Left cardiac atrium (tissue), 4 donors: Measurements from ENCODE around the gene GGT6. TPM values are rescaled to one million over a fixed set of nuclear protein-coding genes. Genes with fewer than 3 reads are reported as not detected.
A peak's percentile ranks its signal among the peaks of the same experiment; 100 is the strongest.
"Not testable (repeated sequence)": the region's sequence is repeated elsewhere in the genome, so short reads cannot be mapped to it uniquely, and the experiment has no call there.

Experiments used
- ATAC-seq, 2 donors: fragments of 200-7000 bp; cut with Tn5 transposase; one replicate each; pipeline ENCODE4 v1.9.1; 2020; ENCODE audit warnings: mild to moderate bottlenecking in 2 of 2, moderate library complexity in 2 of 2
- DNase-seq: peaks from one replicate; pipeline ENCODE4 v3.0.0-alpha.2; 2020
- intact Hi-C, 2 donors: fragments of 100-400 bp; cut with DNase I; formaldehyde crosslinking; loops; one replicate each; pipeline versions ENCODE4 v1.14.1 to v1.15.1; 2022 to 2023
- total RNA-seq, 2 donors: library from RNA; stranded (reverse); fragmentation: NEBNext Ultra II Directional; extraction: Animal tissue kit (Norgen Biotek cat#: 25700); gene quantifications; one replicate each; pipeline ENCODE4 v1.2.1, GENCODE V29; 2021
- donor health status: DM: no; HTN: yes; CAD: no.
- donor health status: DM: no; HTN: yes; CAD: no; lungs with severe emphysema.
- donor health status: DM: yes; HTN: yes; CAD: no.
- donor health status: Dilated cardiomyopathy.

Gene GGT6
- total RNA-seq, 2 donors from 2014 or later: not detected

DNA sequence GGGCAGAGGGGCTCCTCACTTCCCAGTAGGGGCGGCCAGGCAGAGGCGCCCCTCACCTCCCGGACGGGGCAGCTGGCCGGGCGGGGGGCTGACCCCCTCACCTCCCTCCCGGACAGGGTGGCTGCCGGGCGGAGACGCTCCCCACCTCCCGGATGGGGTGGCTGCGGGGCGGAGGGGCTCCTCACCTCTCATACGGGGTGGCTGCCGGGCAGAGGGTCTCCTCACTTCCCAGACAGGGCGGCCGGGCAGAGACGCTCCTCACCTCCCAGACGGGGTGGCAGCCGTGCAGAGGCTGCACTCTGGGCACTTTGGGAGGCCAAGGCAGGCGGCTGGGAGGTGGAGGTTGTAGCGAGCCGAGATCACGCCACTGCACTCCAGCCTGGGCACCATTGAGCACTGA lies 18.0 kb upstream of the GGT6 start:
- DNase-seq, ATAC-seq, intact Hi-C loops: not testable (repeated sequence)

DNA sequence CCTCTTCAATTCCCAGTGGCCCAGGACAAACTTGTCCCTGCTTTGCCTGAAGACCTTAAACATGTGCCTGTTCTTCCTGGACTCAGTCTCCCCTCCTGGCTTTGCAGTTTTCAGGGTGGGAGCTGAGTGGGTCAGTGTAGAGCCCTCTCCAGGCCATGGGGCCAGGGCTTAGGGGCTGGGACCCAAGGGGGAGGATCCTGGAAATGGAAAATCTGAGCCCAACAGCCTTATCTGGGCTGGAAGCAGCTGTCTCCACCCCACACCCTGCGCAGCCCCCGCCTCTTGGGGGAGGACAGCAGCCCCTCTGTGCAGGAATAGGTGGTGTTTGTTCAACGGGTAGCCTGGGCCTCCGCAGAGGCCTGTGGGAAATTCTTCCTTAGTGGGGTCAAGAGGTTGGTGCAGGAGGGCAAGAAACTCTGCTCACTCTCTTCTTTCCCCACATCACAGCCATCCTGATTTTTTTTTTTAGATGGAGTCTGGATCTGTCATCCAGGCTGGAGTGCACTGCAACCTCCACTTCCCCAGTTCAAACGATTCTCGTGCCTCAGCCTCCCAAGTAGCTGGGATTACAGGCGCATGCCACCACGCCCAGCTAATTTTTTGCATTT lies 17.1 kb upstream of the GGT6 start:
- DNase-seq (no peak), ATAC-seq (peak in 1 of 2 donors; percentile 56)
- intact Hi-C loops: no loop called here

DNA sequence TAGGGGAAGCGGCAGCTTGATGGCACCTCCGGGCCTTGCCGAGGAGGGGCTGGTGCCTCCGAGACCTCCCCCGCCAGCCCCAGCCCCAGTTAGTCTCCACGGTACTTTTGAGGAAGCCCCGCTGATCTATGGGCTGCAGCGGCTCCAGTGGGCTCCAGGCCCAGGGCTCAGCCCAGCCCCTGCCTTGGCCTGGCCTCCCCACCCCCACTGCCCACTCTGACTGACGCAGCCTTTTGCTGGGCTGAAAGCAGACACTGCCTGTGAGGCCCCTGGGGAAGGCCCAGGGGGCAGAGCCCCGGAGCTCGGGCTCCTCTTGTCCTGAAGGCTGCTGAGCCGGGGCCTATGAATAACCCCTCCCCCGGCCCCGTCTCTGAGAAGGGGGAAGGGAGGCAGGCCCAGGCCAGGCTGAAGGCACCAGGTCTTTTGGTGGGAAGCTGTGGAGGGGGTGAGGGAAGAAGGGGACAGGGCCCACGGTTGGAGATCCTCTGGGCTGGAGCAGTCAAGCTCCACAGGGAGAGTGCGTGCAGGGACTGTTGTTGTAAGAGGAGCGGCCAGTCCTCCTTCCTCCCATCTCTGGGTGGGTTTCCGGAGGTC lies 16.4 kb upstream of the GGT6 start:
- intact Hi-C loops: no loop called here
- DNase-seq (no peak), ATAC-seq (peak; percentile 14 to 41)

DNA sequence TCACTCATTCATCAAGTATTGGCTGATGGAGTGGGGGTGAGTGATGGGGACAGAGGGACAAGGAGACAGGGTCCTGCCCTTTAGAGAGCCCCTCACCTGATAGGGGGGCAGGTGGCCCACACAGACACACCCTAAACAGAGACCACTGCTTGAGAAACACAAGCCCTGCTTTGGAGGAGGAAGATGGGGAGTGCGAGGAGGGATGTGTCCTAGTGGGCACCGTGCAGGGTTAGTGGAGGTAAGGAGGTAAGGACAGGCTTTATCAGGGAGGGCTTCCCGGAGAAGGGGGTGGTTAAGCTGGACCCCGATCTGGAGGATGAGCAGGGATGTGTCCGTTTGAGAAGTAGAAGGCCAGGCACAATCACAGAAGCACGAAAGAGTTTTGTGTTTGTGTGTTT lies 15.8 kb upstream of the GGT6 start:
- intact Hi-C loops: no loop called here
- DNase-seq: no peak
- no peak for ATAC-seq

DNA sequence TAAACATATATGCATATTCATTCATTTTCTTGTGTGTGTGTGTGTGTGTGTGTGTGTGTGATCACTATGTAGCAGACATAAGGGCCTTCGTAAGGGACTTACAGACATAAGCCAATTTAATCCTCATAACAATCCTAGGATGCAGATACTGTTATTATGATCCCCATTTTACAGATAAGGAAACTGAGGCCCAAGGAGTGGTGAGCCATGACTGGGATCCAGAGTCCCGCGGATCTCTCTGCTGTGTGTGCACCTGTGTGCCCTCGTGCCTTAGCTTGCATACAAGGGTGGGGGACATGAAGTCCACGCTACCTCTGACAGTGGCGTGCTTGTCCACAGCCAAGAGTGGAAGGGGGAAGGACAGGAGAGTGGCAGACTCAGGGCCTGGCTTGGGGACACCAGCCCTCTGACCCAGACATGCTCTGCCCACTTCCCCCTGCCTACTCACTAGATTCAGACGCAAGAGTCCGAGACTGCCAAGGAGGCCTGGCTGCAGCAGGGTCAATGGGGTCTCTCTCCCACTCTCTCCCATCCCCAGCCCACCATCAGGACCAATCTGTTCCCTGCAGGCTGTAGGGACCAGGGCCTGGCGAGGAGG lies 14.2 kb upstream of the GGT6 start:
- no peak for ATAC-seq
- no peak for DNase-seq
- intact Hi-C loops: no loop called here

DNA sequence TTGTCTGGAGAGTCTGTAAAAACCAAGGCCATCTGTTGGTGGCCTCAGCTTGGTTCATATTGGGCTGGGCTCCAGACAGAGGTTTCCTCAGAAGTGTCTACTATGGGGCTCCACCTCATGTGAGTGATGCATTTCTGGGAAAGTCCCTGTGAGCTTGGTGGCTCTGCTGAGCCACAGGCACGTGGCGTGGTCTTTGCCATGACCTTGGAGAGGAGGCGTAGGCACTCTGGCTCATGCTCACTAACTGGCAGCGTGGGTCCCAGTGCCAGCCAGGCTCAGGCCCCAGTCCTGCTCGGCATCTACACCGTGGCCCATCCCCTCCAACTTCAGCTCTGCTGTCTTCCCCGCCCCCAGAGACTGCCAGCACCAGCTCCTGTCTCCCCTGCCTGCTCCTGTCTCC lies 13.3 kb upstream of the GGT6 start:
- DNase-seq: no peak
- peak; percentile 57 to 59 for ATAC-seq
- intact Hi-C loops: no loop called here

DNA sequence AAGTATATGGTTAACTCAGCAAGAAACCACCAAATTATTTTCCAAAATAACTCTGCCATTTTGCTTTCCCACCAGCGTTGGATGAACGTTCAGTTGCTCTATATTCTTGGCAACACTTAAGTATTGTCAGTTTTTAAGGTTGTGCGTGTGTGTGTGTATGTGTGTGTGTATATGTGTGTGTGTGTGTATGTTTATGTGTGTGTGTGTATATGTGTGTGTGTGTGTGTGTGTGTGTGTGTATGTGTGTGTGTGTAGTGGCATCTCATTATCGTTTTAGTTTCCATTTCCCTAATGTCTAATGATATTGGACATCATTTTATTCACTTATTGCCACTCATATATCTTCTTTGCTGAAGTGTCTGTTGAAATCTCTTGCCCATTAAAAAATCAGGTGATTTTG lies 12.7 kb upstream of the GGT6 start:
- ATAC-seq: no peak
- intact Hi-C loops: no loop called here
- no peak for DNase-seq

DNA sequence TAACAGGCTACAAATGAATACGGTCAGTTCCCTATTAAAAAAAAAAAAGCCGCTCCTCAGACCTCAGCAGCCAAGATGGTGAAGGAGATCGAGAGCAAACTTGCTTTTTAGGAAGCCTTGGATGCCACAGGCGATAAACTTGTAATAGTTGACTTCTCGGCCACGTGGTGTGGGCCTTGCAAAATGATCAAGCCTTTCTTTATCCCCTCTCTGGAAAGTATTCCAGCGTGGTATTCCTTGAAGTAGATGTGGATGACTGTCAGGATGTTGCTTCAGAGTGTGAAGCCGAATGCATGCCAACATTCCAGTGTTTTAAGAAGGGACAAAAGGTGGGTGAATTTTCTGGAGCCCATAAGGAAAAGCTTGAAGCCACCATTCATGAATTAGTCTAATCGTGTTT lies 11.8 kb upstream of the GGT6 start:
- DNase-seq: no peak
- intact Hi-C loops: no loop called here
- no peak for ATAC-seq

DNA sequence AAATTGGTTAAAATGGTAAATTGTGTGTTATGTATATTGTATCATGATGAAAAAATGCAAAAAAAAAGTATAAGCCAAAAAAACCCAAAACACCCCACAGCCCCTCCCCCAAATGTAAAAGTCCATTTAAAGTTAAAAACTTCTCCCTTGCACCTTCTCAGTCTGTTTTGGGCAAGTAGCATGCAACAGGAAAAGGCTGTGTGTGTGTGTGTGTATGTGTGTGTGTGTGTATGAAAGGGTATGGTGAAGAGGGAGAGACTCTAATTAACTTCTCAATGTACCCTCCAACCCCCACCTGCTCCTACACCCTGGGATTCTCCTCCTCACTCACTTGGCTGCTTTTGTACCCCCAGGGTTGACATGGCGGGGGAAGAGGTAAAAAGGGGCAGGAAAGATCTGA lies 9.2 kb upstream of the GGT6 start:
- DNase-seq: no peak
- no peak for ATAC-seq
- intact Hi-C loops: loop anchor here in 1 of 2 donors (5.0 kb wide), 1 partner anchor 58 kb away; no protein-coding TSS in a partner anchor

DNA sequence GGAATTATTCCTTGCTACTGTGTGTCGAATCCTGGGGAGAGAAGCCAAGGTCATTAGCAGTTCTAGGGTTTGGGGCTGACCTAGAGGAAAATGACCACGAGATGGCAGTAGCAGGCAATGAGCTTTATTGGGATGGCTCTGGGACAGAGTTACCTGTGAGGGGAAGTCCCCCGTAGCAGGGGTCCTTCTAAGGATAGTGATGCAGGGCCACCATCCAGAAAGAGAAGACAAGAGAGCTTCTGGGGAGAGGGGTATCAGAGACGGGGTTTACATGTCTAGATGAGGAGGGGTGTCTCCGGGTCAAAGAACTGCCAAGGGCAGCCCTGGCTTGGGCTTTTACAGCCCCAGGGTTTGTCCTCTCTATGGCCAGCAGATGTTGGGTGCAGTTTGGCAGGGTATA lies 6.4 kb upstream of the GGT6 start:
- ATAC-seq: peak; percentile 84 to 93
- intact Hi-C loops: loop anchor here (1.0 to 5.0 kb wide), 2 partner anchors 59 to 61 kb away; no protein-coding TSS in a partner anchor
- DNase-seq: no peak

DNA sequence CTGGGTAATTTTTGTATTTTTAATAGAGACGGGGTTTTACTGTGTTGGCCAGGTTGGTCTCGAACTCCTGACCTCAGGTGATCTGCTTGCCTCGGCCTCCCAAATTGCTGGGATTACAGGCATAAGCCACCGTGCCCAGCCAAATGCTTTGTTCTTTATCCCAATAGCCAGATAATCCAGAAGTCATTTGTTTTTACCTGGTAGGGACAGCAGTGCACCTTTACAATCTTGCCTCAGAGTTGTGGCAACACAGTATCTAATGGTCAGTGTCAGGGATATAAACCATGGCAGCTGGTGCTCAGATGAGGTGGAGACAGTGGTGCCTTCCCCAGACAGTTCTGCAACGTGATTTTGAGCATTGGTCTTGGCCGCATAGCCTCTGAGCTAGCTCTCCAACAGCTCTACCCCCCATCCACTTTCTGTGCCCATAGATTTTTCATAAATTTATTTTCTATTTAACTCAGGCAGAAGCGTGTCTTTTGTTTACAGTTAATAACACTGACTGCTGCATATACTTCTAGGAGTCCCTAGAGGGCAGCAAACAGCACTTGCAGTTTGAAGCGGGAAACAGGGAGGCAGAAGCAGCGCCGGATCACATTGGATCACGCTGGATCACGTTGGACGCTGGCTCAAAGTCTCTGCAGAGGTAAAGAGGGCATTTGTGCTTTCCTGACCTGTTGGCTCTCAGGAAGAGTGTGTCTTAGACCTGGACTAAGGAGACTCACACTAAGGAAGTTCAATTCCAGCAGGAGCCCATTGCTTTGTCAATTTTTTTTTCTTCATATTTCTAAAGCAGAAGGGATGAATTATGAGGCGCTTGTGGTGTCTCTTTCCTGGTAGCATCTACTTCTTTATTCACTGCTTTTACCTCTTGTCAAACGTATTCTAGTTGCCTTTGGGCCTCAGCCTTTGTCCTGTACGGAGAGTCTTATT lies 5.1 kb upstream of the GGT6 start:
- peak; percentile 77 to 90 for ATAC-seq
- intact Hi-C loops: loop anchor here (1.0 to 5.0 kb wide), 2 partner anchors 60 to 62 kb away; no protein-coding TSS in a partner anchor

DNA sequence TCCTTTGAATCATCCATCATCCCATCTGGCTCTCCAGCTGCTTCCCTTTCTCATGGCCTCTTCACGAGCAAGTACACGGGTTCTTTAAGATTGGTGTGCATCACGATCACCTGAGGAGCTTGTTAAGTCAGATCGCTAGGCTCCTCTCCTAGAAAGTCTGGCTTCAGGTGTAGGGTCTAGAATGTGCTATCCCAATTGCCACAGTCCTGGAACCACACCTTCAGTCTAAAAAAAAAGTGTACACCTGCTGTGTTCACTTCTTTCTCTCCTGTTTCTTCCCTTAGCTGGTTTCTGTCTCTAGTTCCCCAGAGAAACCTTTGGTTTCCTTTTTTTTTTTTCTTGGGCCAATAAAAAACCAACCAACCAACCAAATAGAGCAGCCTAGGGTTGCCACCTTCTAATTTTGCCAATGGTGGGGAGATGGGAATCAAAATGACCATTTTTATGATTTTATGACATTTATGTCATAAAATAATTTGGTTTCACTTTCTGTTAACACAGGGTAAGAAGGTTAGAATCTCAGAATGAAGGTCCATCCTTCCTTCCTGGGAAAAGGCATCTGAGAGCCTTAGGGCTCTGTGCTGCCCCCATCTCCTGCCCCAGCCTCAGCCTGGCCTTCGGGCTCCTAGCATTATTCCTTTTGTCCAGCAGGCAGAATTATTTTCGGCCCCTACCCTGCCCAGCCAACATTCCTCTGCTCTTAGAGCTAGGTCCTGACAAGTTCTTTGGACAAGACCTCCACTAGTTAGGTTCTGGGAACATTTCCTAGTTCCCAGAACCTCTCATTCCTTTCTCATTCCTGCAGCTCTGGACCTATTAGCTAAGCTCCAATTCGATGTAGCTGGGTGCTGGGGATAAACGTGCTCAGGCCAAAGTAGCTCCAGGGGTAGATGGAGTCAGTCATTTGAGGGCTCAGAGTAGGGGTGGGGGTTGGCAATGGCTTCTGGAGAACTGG lies 1.9 kb upstream of the GGT6 start:
- peak in 1 of 2 donors; percentile 21 for ATAC-seq

More for the DNA sequence above, 5.1 kb upstream of the GGT6 start:
- DNase-seq: peak; percentile 68

DNA sequence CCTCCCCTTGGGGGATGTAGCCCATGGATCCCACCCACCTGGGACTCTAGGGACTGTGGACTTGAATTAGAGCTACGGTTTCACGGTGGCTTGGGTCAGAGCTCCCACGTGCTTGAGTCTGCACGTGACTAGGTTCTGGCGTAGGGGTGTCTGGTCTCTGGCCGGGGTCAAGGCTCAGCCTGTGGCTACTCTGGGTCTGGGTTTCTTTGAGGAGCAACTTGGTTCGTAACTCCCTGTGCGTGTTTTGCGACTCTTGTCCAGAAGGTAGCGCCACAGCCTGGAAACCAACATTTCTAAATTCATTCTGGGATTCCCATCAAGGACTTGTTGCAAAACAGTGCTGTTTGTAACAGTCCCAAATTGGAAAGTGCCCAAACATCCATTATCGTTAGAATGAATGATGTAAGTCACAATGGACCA lies 470 bp upstream of the GGT6 start:
- DNase-seq: no peak
- peak in 1 of 2 donors; percentile 17 for ATAC-seq
- intact Hi-C loops: no loop called here

More for the DNA sequence above, 1.9 kb upstream of the GGT6 start:
- intact Hi-C loops: no loop called here
- DNase-seq: no peak

DNA sequence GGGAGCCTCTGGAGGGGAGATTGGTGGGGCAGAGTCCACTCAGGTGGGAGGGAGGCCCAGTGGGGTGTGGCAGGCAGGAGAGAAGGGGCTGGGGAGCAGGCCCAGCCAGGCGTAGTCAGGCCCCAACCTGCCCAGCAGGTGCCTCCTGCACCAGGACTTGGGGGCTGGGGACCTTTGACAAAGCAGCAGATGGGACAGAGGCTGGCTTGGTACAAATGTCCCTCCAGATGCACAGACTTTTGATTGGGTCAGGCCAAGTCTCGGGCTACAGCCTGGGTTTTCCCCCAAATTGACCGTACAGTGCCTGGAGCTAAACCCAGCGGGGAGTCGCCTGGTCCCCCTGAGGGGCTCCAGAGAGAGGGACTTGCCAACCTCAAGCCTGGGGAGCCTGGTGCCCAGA lies 411 bp downstream of the GGT6 start:
- ATAC-seq (no peak), DNase-seq (no peak)
- intact Hi-C loops: loop anchor here in 1 of 2 donors (10.0 kb wide), 1 partner anchor 135 kb away; no protein-coding TSS in a partner anchor

DNA sequence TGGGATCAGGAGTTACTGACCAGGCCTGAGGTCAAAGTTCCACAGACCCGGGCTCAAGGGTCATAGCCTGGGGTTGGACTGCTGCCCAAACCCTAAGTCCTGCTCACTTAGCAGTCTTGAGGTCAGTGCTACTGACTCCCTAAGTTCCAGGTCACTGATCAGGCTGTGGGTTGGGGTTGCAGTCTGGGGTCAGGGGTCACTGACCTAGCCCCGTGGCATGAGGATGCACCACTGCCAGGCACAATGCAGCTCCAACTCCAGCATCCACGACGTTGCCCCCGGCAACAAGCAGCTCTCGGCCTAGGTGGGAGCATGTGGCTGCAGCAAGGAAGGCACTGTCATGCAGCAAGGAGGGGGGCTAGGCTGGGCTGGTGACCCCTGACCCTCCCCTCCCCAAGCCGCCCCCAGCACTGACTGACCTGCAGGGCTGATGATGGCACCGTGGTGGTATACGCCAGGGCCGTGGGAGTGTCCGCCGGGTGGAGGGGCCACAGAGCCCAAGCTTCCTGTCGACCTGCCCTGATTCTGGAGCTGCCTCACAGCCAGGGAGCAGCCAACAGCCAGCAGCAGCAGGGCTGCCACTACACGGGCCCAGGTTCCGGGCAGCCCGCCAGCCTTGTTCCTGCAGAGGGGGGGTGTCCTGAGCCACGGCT lies 1.1 kb downstream of the GGT6 start:
- intact Hi-C loops: loop anchor here in 1 of 2 donors (10.0 kb wide), 1 partner anchor 134 kb away; no protein-coding TSS in a partner anchor
- ATAC-seq (no peak), DNase-seq (no peak)

DNA sequence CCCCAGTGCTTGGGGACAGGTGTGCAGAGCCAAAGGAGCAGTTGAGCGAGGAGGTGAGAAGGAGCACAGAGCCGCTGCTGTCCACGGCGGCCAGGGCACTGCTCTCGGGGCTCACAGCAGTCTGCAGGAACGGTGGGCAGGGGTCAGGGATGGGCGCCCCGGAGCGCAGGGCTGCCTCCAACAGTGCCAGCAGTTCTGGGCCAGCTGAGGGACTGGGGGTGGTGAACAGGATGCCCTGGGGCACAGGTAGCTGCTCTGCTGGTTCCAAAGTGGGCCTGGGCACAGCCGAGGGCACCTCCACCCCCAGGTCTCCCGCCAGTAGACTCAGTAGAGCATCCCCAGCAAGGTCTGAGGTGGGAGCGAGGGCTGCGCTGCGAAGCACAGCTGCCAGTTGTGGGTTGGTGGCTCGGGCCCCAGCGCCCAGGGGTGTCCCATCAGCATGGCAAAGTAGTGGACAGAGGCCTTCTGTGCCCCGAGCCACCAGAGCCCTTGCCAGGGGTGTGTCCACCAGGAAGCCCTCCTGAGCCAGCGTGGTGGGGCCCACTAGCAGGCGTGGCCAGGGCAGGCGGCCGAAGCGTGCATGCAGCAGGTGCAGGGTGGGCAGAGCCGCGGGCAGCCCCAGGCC lies 1.9 kb downstream of the GGT6 start:
- ATAC-seq (no peak), DNase-seq (no peak)
- intact Hi-C loops: loop anchor here in 1 of 2 donors (10.0 kb wide), 1 partner anchor 134 kb away; no protein-coding TSS in a partner anchor
